Measurements from ENCODE around the gene PRR23E.

Gene PRR23E

GRCh38 chr3:127208483-127209100 lies 15.7 kb downstream of the PRR23E start:
- TF ChIP-seq, protein P1, sequence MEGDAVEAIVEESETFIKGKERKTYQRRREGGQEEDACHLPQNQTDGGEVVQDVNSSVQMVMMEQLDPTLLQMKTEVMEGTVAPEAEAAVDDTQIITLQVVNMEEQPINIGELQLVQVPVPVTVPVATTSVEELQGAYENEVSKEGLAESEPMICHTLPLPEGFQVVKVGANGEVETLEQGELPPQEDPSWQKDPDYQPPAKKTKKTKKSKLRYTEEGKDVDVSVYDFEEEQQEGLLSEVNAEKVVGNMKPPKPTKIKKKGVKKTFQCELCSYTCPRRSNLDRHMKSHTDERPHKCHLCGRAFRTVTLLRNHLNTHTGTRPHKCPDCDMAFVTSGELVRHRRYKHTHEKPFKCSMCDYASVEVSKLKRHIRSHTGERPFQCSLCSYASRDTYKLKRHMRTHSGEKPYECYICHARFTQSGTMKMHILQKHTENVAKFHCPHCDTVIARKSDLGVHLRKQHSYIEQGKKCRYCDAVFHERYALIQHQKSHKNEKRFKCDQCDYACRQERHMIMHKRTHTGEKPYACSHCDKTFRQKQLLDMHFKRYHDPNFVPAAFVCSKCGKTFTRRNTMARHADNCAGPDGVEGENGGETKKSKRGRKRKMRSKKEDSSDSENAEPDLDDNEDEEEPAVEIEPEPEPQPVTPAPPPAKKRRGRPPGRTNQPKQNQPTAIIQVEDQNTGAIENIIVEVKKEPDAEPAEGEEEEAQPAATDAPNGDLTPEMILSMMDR (IDR thresholded peaks at IDR 0.05): no peak

DNA sequence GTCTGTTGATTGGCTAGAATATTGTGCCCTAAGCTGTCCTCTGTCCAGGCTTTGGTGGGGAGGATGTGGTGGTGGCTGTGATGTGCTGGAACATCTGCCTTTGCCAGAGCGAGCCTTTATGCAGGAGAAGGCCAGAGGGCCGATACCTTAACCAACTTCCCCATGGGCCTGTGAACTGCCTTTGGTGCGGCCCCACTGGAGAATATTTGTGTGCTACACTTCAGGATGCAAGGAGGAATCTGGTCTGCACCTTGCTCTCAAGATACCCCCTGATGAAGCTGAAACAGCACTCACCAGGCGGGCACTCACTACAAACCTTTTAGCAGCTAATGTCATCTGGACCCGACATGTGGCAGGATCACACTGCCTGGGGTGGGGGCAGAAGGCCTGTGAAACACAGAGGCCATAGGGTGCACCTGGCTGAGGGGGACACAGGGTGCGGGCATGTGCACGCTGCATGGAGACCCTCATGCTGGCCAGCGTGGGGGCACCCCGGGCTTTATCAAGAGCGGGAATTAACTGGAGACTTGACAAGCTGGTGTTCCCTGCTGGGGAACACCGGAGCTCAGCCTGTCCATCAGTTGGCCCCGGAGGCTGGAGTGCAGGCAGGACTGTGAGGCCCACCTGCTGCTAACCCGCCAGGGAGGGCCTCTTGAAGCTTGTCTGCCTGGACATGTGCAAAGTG lies 16.4 kb downstream of the PRR23E start:
- TF ChIP-seq, protein P1 (IDR thresholded peaks at IDR 0.05): no peak

GRCh38 chr3:127209840-127210653 lies 17.1 kb downstream of the PRR23E start:
- TF ChIP-seq, protein P1 (IDR thresholded peaks at IDR 0.05): no peak

GRCh38 chr3:127210654-127210943 lies 17.7 kb downstream of the PRR23E start:
- TF ChIP-seq, protein P1 (IDR thresholded peaks at IDR 0.05): no peak

DNA sequence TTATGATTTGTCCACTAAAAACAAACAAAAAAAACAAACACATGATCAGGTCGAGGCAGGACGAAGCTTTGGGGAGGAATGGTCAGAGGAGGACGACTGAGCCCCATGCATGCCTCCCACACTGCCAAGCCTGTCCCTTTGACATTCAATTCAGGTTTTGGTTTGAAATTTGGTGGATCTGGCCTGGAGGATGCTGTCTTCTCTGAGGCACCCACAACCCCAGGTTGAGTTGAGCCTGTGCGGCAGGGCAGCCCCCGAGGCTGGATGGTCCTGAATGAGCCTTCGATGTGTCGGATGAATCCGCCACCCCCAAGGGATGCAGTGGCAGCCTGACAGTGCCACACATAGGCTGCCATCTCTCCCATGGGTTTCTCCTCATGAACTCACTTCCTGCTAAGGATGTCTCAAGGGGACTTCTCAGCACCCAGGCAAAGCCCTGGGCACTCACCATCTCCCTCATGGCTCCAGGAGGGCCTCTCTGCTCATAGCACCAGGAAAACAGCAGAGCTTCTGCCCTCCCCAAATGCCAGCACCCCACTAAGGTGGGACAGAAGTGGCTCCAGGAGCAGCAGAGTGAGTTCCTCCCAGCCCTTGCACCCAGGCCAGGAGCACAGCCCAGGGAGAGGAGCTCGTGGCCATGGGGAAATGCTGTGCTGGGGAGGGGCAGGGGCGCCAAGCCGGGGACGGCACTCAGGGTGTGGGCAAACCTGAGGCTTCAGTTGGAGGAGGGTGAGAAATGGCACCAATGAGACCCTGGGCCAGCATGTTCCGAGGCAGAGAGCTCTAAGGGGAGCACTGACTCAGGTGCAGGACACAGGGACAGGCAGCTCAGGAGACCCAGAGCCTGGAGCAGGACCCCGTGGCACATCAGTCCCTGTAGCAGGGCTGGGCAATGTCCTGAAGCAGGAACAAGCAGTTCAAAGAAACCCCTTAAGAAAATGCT lies 18.5 kb downstream of the PRR23E start:
- TF ChIP-seq, protein P1 (IDR thresholded peaks at IDR 0.05): no peak

DNA sequence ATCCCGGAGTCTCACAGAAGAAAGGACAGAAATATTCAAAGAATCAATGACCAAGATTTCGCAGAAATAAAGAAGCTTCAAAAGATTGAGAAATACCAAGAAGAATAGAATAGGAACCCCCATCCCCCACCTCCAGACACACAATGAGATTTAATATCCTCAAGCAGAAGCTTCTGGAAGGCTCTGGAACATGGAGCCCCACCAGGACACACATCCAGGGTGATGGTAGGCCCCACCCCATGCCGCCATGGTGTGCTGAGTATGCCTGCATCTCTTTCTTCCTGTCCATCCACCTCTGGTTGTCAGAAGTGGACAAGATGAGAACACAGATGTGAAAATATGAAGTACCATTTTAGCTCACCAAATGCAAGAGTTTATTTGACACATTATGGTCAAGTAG lies 19.3 kb downstream of the PRR23E start:
- TF ChIP-seq, protein P1 (IDR thresholded peaks at IDR 0.05): no peak

- TF ChIP-seq, protein P1 (IDR thresholded peaks at IDR 0.05): no peak
These were observed 19.8 kb downstream of the PRR23E start for GRCh38 chr3:127212711-127213110.

All from LNCAP (cell line).